K562 (cell line): Measurements from ENCODE around the gene LRRC51. TPM values are rescaled to one million over a fixed set of nuclear protein-coding genes. Genes with fewer than 3 reads are reported as not detected.

Source experiments
- BACH1 ChIP-seq: fragments of 200-800 bp; sonication (Bioruptor generic); IDR thresholded peaks from 2 replicates; pipeline ENCODE4 v1.6.1; 2016; ENCODE audit warnings: missing genetic modification characterization, missing compliant biosample characterization
- BHLHE40 ChIP-seq: IDR thresholded peaks from 2 replicates; pipeline ENCODE4 v1.6.1; 2011; ENCODE audit warnings: low read length, improper control_type of control experiment
- CREB1 ChIP-seq, 2 experiments: sonication (generic) in 1 of 2; formaldehyde crosslinking in 1 of 2; IDR thresholded peaks; 2 replicates each; pipeline versions ENCODE4 v1.6.1 to v1.8.0; 2012 to 2022; ENCODE audit warnings: inconsistent platforms in 1 of 2, mild to moderate bottlenecking in 1 of 2, missing genetic modification reagents in 1 of 2, moderate library complexity in 1 of 2
- DPF2 ChIP-seq: fragments of 450-650 bp; IDR thresholded peaks from 2 replicates; pipeline ENCODE4 v1.6.1; 2016
- ESRRA ChIP-seq: fragments of 450-650 bp; IDR thresholded peaks from 2 replicates; pipeline ENCODE4 v1.6.1; 2014; ENCODE audit warnings: low read depth, mild to moderate bottlenecking, moderate library complexity, borderline replicate concordance
- NBN ChIP-seq: fragments of 450-650 bp; IDR thresholded peaks from 2 replicates; pipeline ENCODE4 v1.6.1; 2016; ENCODE audit warnings: low read depth, mild to moderate bottlenecking
- NFRKB ChIP-seq: fragments of 450-650 bp; IDR thresholded peaks from 2 replicates; pipeline ENCODE4 v1.6.1; 2016; ENCODE audit warnings: low read depth
- PHTF2 ChIP-seq: fragments of 250-450 bp; sonication (Bioruptor Pico); IDR thresholded peaks from 2 replicates; pipeline ENCODE4 v1.5.0; 2021; ENCODE audit warnings: mild to moderate bottlenecking
- RBM25 ChIP-seq: fragments of 200-400 bp; formaldehyde crosslinking; IDR thresholded peaks from 2 replicates; pipeline ENCODE4 v1.6.1; 2018; ENCODE audit warnings: low read length, low read depth, moderate library complexity; ENCODE audit not compliant: severe bottlenecking
- SIX5 ChIP-seq, 2 experiments: IDR thresholded peaks; 2 replicates each; pipeline ENCODE4 v1.6.1; 2011; ENCODE audit warnings: low read length in 2 of 2, borderline replicate concordance in 1 of 2, low read depth in 1 of 2, mild to moderate bottlenecking in 1 of 2, moderate library complexity in 1 of 2; ENCODE audit not compliant: insufficient read depth in 1 of 2
- TAL1 ChIP-seq: fragments of 450-650 bp; IDR thresholded peaks from 2 replicates; pipeline ENCODE4 v1.6.1; 2016; ENCODE audit warnings: mild to moderate bottlenecking
- ZBTB40 ChIP-seq, 2 experiments: fragments of 450-650 bp in 1 of 2; sonication (generic) in 1 of 2; formaldehyde crosslinking in 1 of 2; IDR thresholded peaks; 2 replicates each; pipeline versions ENCODE4 v1.7.1 to v1.9.0; 2016 to 2022; ENCODE audit warnings: inconsistent platforms in 1 of 2, mild to moderate bottlenecking in 1 of 2, missing genetic modification reagents in 1 of 2
- ZC3H4 ChIP-seq: sonication (generic); formaldehyde crosslinking; IDR thresholded peaks from 2 replicates; pipeline ENCODE4 v1.9.0; 2021; ENCODE audit warnings: missing genetic modification reagents, borderline replicate concordance
- ZNF121 ChIP-seq: sonication (generic); formaldehyde crosslinking; conservative IDR thresholded peaks from 2 replicates; pipeline ENCODE4 v1.8.0; 2022; ENCODE audit warnings: missing genetic modification reagents
- ZNF184 ChIP-seq: sonication (generic); formaldehyde crosslinking; IDR thresholded peaks from 2 replicates; pipeline ENCODE4 v1.5.0; 2020; ENCODE audit warnings: missing genetic modification reagents
- ZNF717 ChIP-seq: fragments of 250-450 bp; sonication (Bioruptor Pico); IDR thresholded peaks from 2 replicates; pipeline ENCODE4 v1.5.0; 2021
- ZNF830 ChIP-seq: fragments of 250-450 bp; sonication (Bioruptor Pico); IDR thresholded peaks from 2 replicates; pipeline ENCODE4 v1.5.0; 2021; ENCODE audit warnings: mild to moderate bottlenecking
- polyA plus RNA-seq, 8 experiments: library from polyadenylated mRNA; depleted of rRNA in 4 of 8; stranded (reverse) in 5 of 8; unstranded in 3 of 8; fragments of >200 nt; fragmentation: Nextera tagmentation in 2 of 8; fragmentation: Illumina TruSeq in 1 of 8; extraction: Ambion mirVana in 2 of 8; extraction: Trizol in 1 of 8; gene quantifications; 2 replicates each; pipeline versions ENCODE4 v1.2.1 to v1.2.3, GENCODE V29; 2011 to 2014; ENCODE audit warnings: inconsistent platforms in 1 of 8, missing spikeins in 1 of 8
- total RNA-seq, 7 experiments: library from RNA; depleted of rRNA in 6 of 7; stranded (reverse); fragments of >200 nt in 6 of 7; fragmentation: Illumina TruSeq in 2 of 7; extraction: Trizol in 2 of 7; gene quantifications; 2 replicates each; pipeline versions ENCODE4 v1.2.1 to v1.2.3, GENCODE V29; 2011 to 2021; ENCODE audit warnings: low replicate concordance in 1 of 7
- TF ChIP-seq, protein P1 (sequence below): fragments of 450-650 bp; IDR thresholded peaks from 2 replicates; pipeline ENCODE4 v1.6.1; 2018; ENCODE audit warnings: mild to moderate bottlenecking, low read depth; ENCODE audit not compliant: partially characterized antibody

The LRRC51 gene
- total and polyA plus RNA-seq, 9 of the 15 experiments (the other 6 are each of a cell fraction or from before 2014, with no cell fraction given), result 4.7 to 10.6 (median 5.6) TPM

- TF ChIP-seq ZBTB40 (IDR thresholded peaks at IDR 0.05) (no peak), ZBTB40 (CRISPR knock-in tag; IDR thresholded peaks at IDR 0.05) (no peak), NFRKB (peak; percentile 15; the same call in 1 of the 2 replicates), NBN (0 out of 2 replicates have a peak, but pooled peaks have one; percentile 23), ESRRA (peak; percentile 99), TAL1 (no peak), PHTF2 (CRISPR knock-in tag) (no peak), BHLHE40 (no peak), BACH1 (tag) (no peak), ZC3H4 (CRISPR knock-in tag) (no peak), RBM25 (peak; percentile 99), ZNF184 (no peak), SIX5 (IDR thresholded peaks at IDR 0.05; ENCODE audit: borderline replicate concordance in 1 of 2, insufficient read depth in 1 of 2, low read depth in 1 of 2, low read length in 2 of 2) (no peak), ZNF717 (CRISPR knock-in tag) (no peak), ZNF830 (CRISPR knock-in tag) (no peak), ZNF121 (CRISPR knock-in tag) (no peak), CREB1 (IDR thresholded peaks at IDR 0.05) (no peak), CREB1 (CRISPR knock-in tag; IDR thresholded peaks at IDR 0.05) (peak; percentile 37; the same call in 1 of the 2 replicates), DPF2 (no peak)
- TF ChIP-seq, protein P1, sequence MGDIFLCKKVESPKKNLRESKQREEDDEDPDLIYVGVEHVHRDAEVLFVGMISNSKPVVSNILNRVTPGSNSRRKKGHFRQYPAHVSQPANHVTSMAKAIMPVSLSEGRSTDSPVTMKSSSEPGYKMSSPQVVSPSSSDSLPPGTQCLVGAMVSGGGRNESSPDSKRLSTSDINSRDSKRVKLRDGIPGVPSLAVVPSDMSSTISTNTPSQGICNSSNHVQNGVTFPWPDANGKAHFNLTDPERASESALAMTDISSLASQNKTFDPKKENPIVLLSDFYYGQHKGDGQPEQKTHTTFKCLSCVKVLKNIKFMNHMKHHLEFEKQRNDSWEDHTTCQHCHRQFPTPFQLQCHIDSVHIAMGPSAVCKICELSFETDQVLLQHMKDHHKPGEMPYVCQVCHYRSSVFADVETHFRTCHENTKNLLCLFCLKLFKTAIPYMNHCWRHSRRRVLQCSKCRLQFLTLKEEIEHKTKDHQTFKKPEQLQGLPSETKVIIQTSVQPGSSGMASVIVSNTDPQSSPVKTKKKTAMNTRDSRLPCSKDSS, result no peak
Measured at GRCh38 chr11:72111300-72112142, 30.9 kb downstream of the LRRC51 start (continued).
